NCI-H2107 (cell line): ENCODE results near the gene KLK2.
A peak's percentile ranks its signal among the peaks of the same experiment; 100 is the strongest.
"Not testable (repeated sequence)": the region's sequence is repeated elsewhere in the genome, so short reads cannot be mapped to it uniquely, and the experiment has no call there.

ENCODE experiments used
- DNase-seq: peaks from one replicate; lab custom pipeline; 2025; lab: John Stamatoyannopoulos, UW

KLK2 gene

DNA sequence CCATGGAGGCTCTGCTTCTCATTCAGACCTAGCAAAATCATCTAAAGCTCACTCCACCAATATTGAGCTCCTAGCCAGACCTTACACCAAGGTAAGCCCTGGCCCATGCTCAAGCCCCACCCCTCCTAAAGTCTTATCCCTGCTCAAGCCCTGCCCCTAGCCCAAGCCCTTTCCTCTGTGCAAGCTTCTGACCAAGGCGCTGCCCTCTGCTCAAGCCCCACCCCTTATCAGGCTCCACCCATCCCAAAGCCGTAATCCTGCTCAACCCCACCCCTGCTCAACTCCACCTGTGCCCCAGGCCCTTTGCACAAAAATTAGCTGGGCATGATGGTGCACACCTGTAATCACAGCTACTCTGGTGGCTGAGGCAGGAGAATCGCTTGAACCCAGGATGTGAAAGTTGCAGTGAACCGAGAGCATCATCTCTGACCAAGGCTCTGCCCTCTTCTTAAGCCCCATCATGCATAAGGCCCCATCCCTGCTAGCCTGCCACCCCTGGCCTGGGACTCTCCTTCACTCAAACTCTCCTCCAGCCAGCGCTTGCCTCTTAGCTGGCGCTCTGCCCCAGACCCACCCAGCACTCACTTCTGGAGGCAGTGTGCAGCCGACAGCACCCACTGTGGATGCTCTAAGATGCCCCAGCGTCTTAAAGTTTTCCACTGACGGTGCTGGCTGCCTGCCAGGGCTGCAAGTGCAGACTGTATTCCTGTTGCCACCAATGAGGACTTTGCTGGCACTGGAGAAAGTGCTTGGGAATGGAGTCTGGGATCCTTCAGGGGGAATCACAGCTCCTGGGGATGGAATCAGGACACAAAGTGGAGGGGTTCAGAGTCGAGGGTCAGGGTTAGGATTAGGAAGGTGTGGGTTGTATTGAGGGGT is 21.5 kb downstream of the KLK2 start:
- DNase-seq = no peak

DNA sequence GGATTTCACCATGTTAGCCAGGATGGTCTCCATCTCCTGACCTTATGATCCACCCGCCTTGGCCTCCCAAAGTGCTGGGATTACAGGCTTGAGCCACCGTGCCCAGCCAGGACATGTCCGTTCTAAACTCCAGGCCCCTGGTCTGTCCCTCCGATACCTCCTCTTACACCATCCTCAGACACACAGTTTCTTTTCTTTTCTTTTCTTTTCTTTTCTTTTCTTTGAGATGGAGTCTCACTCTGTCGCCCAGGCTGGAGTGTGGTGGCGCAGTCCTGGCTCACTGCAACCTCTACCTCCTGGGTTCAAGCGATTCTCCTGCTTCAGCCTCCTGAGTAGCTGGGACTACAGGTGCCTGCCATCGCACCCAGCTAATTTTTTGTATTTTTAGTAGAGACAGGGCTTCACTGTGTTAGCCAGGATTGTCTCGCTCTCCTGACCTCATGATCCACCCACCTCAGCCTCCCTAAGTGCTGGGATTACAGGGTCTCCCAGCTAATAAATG is 22.9 kb downstream of the KLK2 start:
- DNase-seq = not testable (repeated sequence)

DNA sequence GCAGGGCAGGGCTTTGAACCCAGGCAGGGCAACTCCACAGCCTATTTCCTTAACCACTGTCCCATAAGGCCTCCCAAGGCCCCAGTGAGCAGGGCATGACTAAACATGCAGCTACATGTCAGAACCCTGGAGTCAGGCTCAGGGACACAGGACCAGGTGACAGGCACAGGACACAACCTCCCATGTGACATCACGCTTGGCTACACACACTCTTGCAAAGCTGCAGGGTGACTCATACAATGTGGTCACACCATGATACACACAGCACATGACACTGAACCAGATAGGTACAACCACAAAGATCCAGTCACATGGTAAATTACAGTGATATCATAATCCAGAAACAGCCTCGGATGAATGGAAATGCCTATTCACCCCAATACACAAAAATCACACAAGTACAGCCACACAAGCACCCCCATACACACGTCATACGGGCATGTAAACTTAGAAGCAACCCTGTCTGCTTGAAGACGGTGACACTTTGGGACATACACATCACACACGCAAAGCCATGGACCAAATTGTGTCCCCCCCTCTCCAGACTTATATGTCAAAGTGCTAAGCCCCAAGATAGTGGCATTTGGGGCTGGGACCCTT is 23.5 kb downstream of the KLK2 start:
- DNase-seq = peak; percentile 48

DNA sequence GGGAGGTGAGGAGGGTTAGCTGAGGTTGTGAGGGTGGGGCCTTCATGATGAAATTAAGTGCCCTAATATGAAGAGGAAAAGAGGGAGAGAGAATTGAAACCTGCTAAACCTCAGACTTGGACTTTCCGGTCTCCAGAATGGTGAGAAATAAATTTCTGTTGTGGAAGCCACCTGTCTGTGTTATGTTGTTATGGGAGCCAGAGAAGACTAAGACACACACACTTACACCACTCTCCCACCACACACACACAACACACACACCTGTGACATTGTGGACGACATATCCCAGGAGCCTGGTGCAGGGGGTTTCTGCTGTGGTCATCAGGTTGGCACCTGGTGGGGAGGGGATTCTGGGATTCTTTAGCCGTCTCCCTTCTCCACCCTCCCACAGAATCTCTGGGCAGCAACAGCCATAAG is 24.0 kb downstream of the KLK2 start:
- no peak for DNase-seq

DNA sequence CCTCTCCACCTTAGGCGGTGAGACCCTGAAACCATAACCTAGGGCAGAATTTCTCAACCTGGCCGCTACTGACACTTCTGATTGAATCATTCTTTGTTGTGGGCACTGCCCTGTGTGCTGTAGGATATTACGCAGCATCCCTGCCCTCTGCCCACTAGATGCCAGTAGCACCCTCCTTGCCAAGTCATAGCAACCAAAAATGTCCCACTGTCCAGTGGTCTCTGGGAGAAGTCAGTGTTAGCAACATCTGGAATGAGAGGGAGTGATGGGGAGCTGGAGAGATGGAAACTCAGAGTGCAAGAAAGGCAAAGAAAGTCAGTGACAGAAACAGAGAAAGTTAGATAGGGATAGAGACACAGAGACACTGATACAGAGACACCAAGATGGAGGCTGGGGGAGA is 24.4 kb downstream of the KLK2 start:
- DNase-seq = no peak

DNA sequence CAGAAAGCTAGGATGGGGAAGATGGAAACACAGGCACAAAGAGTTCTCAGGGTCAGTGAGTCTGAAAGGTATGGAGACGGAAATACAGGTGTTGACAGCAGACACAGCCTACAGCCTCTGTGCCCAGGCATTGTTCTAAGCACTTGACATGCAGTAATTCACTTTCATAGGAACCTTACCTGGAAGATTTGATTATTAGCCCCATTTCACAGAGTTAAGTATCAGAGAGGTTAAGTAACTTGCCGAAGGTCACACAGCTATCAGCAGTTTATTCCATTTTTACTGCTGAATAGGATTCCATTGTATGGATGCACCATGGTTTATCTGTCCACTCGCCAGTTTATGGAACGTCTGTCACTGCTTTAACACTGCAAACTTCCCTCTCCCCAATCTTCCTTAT is 24.8 kb downstream of the KLK2 start:
- no peak for DNase-seq

DNA sequence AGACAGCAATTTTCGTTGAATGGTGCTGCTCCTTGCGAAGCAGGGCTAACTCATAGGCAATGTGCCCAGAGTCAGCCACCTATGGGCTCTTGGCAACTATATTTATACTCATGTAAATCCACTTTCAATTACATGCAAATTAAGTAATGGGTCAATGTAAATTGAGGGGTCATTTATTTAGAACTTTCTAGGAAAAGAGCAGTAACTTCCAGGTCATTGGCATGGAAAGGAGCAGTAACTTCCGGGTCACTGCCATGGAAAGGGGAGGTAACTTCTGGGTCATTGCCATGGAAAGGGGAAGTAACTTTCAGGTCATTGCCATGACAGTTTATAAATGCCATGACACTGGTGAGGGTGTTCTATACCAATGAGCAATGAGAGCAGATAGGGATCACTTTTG is 26.3 kb downstream of the KLK2 start:
- DNase-seq = no peak

DNA sequence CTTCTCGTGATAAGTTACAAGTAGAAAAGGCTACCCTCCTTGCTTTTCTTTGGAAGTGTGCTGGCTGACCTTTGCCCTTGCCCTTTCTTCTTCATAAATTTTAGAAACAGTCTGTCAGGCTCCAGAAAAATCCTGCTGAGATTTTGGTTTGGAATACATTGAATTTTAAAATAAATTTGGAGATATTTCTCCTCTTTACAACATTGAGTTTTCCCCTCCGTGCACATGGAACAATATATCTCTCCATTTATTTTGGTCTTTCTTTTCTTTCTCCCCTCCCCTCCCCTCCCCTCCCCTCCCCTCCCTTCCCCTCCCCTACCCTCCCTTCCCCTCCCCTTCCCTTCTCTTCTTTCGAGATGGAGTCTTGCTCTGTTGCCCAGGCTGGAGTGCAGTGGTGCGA is 29.4 kb downstream of the KLK2 start:
- no peak for DNase-seq

DNA sequence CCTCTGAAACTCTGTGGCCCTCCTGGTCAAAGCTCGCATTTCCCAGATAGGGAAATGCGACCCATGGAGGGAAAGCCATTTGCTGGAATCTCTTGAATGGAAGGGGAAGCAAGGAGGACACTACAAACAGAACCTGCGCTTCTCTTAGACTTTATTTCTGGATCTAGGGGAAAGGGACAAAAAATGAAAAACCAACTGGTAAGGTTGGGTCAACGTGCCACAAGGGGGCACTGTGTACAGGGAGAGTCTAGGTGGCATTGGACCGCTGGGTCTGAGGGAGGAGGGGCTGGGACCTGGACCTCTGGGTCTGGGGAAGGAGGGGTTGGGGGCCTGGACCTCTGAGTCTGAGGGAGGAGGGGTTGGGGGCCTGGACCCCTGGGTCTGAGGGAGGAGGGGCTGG is 33.0 kb downstream of the KLK2 start:
- DNase-seq = no peak

DNA sequence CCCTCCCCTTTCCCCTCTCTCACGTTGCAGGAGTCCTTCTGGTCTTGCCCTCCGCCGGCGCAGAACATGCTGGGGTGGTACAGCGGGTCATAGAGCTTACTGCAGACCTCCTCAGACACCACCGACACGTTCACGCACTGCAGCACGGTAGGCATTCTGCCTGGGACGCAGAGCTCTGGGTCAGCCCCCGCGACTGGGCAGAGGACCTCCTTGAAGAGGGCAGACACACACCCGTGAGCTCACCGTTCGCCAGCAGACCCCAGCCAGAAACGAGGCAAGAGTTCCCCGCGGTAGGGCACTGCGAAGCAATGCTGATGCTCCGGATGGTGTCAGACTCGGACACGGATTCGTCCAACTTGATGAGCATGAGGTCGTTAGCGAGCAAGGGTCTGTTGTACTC is 35.1 kb downstream of the KLK2 start:
- no peak for DNase-seq

DNA sequence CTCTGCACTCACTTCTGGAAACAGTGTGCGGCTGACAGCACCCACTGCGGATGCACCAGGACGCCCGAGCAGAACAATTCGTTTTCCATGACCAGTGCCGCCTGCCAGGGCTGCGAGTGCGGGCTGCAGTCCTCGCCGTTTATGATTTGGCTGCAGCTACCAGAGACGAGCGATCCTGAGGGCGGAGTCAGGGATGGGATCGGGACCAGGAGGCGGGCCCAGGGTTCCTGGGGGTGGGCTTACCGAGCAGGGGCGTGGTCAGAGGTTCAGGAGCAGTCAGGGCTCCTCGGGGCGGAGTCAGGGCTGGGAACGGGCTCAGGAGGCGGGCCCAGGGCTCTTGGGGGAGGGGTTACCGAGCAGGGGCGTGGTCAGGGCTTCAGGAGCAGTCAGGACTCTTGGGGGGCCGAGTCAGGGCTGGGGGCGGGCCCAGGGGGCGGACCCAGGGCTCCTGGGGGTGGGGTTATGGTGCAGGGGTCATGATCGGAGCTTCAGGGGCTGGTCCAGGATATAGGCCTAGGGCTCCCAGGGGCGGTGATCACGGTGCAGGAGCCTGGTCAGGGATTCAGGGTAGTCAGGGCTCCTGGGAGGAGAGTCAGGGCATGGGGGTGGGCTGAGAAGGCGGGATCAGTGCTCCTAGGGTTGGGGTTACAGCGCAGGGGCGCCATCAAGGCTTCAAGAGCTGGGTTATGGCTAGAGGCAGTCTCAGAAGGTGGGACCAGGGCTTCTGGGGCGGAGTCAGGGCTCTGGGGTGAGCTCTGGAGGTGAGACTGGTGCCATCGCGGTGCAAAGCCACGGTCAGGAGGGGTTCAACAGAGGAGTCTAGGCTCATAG is 36.2 kb downstream of the KLK2 start:
- DNase-seq = no peak

DNA sequence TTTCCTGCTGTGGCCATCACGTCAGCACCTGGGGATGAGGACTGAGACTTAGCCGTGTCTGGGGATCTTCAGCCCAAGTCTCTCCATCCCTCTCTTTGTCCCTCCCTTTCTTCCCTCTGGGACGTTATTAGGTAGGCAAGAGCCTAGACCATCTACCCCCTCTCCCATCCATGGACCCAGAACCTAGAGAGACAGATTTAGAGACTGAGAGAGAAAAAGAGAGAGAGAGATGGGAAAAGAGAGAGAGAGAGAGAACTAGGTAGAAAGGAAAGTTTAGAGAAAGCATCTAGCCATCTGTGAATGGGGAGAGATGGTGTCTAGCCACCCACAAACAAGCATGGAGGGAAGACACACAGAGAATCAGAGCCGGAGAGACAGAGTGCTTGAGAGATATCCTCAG is 37.5 kb downstream of the KLK2 start:
- DNase-seq = no peak

DNA sequence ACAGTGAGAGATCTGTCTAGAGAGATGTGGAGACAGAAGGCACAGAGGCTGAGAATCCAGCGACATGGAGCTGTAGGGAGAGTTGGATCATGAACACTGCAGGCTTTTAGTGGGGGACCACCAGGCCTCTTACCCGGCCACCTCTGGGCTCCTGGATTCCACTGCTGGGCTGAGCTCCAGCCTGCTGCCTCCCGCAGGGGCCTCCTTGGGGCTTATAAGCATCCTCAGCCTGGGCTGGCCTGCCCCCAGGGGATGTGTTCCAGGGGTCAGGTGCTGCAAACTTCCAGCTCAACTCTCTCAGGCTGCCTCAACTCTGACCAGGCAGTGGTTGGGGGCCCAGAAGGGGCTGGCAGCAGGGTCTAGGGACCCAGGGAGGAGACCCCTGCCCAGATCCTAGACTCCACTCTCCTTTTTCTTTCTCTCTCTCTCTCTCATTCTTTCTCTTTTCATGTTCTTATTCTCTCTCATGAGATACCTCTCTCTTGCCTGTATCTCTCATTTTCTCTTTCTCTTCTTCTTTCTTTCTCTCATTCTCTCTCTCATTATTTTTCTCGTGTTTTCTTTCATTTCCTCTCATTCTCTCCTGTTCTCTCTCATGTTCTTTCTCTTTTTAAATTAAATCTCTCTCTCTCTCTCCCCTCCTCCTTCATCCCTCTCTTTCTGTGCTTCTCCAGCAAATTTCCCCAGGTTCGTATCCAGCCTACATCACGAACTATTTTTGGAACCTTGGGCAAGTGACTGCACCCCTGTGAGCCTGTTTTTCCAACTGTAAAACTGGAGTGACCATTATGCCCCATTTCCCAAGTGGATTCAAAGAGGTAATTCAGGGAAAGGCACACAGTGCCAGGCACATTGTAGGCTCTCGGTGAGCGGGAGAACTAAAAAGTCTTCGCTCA is 38.2 kb downstream of the KLK2 start, which contains the start of gene KLK4:
KLK4 (minus strand) TSS at position 190 of the 896 bp plus-strand sequence. CDS start 657 bp downstream, outside the sequence.
- no peak for DNase-seq

DNA sequence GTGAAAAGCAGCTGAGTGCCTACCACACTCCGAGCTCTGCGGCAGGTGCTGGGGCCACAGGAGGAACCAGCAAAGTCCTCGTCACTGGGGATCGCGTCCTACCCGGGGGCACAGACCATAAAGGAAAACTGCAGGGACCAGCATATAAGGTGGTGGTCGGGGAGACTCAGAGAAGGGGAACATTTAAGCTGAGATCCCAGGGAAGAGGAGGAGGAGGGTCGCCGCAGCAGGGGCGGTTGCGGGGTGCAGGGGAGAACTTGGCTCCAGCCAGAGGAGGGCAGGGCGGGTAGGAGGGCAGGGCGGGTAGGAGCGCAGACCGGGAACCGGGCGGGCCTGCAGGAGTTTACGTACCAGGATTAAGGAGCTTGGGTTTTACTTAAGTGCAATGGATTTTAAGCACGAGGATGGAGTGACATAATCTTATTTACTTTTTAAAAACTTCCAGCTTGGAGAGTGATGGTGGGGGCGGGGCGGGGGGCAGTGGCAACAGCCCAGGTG is 38.9 kb downstream of the KLK2 start:
- no peak for DNase-seq

DNA sequence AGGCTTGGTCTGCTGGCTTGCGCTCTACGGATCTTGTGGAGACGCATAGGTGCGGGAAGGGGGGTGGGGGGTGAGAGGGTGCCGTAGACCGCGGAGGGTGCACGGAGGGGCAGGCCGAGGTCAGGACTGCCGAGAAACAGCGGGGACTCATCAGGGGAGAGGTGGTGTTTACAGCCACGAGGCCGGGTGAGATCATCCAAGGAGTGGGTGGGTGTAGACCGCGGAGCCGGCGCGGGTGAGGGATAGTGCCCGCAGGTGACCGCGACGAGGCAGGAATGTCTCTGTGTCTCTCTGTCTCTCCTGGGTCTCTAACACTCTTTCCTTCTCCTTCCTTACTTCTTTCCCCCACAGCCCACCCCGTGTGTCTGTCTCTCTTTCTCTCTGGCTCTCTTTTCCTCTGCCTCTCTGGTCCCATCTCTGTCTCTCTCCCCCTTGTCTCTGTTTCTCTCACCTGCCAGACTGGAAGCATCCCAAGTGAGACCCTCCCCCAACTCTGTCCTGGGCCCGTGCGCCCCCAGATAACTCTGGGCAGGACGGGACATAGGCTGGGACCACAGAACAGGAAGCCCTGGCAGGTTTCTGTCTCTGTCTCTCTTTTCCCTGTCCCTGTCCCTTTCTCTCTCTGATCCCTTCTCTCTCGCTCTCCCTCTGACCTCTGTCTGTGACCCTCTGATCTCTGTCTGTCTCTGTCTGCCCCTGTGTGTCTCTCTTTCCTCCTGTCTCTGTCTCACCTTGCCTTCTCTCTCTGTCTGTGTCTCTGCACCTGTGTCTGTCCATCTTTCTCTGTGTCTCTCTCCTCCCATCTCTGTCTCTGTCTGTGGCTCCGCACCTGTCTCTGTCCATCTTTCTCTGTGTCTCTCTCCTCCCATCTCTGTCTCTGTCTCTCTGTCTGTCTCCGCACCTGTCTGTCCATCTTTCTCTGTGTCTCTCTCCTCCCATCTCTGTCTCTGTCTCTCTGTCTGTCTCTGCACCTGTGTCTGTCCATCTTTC is 39.8 kb downstream of the KLK2 start:
- no peak for DNase-seq

DNA sequence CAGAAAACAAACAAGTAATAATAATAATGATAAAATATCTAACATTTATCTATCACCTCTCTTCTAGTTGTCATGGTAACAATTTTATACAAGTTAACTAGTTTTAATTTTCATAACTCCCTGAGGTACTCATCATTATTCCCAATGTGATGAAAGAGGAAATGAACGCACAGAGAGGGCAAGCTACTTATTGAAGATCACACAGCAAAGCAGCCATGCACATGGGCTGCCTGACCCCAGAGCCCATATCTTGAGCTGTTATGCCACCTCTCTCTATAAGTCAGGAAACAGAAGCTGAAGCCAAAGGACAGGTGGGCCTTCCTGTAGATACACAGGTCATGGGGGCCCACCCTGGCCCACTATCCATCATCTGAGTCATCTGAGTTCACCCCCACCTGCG is 42.8 kb downstream of the KLK2 start:
- DNase-seq = no peak

DNA sequence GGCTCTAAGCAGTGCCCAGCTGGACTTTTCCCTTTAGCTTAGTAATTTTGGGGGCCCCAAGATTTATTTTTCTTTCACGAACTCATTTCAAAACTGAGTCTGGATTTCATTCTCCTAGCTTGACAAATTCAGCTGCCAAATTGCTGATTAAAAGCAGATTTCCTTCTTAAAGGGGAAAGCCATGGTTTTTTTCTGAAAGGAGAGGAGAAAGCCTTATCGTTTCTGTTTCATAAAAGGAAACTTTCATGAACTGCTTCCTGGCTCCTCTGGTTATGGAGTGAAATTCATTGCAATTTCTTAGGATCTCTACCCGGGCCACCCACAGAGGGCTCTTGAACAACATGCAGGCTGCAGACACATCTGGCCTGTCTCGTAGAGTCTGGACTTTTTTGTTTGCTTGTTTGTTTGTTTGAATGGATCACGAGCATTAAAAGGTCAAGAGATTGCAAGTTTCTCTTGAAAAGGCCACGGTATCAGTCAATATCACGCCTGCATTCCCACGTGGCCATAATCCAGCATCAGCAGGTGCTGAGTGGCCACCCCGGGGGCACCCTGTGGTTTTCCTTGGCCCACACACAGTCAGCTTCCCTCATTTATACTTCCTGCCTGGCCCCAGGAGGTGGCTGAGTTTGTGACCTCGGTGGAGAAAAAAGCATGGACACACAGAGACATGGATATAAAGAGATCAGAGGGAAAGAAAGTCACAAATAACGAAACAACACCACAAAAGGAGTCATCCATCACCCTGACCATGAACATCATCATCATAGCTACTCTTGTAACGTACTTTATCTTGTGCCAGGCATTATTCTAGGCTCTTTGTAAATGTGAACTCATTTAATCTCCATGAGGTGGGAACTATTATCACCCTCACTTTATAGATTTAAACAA is 48.4 kb downstream of the KLK2 start:
- no peak for DNase-seq

DNA sequence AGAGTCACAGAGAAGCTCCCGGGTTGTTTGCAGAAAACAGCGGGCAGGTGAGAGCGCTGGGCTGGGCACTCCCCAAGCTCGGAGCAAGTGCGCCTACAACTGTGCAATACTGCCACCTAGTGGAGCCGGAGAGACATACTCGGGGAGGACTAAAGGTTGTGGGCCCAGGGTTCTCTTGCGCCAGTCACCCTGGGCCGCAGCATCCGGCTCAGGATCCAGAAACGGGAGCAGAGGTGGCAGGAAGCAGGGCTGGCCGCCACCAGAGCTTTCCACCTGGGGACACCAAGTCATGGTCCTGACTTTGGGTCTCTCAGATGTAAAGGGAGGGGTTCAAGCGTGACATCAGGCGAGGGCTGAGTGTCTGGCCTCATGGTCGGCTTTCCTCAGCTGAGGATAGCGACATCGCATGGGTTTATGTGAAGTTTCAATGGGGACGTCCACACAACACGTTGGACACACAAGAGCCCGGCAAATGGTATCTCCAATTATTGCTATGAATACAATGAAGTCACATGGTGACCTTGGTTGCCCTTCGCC is 49.1 kb downstream of the KLK2 start:
- peak; percentile 60 for DNase-seq

DNA sequence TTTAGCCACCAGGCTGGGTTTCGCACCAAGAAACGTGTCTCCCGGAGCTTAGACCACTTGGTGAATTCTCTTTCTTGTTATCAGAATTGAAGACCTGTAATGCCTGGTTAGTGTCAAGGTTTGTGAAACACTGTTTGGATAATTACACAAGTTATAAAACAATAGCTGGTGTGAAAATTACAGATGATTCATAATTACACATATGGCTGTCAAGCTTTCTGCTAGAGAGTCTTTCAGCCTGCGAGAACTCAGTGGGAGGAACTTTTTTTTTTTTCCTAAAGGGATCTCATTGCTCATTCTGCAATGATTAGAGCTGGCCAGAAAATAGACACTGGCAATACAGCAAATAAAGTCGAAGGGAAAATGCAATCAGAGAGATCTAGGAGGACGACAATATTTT is 51.3 kb downstream of the KLK2 start:
- no peak for DNase-seq
